ENCODE measurements around the gene CHD8. TPM values are rescaled to one million over a fixed set of nuclear protein-coding genes. Genes with fewer than 3 reads are reported as not detected.
A peak's percentile ranks its signal among the peaks of the same experiment; 100 is the strongest.
"Not testable (repeated sequence)": the region's sequence is repeated elsewhere in the genome, so short reads cannot be mapped to it uniquely, and the experiment has no call there.

CHD8 gene
- total RNA-seq, 1 donor from 2014 or later, result 96.0 TPM

- TF ChIP-seq, protein P1, sequence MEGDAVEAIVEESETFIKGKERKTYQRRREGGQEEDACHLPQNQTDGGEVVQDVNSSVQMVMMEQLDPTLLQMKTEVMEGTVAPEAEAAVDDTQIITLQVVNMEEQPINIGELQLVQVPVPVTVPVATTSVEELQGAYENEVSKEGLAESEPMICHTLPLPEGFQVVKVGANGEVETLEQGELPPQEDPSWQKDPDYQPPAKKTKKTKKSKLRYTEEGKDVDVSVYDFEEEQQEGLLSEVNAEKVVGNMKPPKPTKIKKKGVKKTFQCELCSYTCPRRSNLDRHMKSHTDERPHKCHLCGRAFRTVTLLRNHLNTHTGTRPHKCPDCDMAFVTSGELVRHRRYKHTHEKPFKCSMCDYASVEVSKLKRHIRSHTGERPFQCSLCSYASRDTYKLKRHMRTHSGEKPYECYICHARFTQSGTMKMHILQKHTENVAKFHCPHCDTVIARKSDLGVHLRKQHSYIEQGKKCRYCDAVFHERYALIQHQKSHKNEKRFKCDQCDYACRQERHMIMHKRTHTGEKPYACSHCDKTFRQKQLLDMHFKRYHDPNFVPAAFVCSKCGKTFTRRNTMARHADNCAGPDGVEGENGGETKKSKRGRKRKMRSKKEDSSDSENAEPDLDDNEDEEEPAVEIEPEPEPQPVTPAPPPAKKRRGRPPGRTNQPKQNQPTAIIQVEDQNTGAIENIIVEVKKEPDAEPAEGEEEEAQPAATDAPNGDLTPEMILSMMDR (IDR thresholded peaks at IDR 0.05), result no peak
- H3K36me3 ChIP-seq, result peaks cover 2 to 8% of the 10 kb centered on the region in 2 donors
- H3K27me3 ChIP-seq, result no peaks in the 10 kb centered on the region
- no peak overlapping the region for H3K27ac ChIP-seq
- no peak for DNase-seq (ENCODE audit: low spot score in 2 of 2)
- H3K4me3 ChIP-seq, result no peak overlapping the region
- intact Hi-C loops (cut with DNase I), result no loop called here
- H3K9me3 ChIP-seq, result no peaks in the 10 kb centered on the region
- H3K4me1 ChIP-seq, result peaks cover 3 to 5% of the 10 kb centered on the region in 2 donors
Observed at GRCh38 chr14:21449899-21450216, 6.1 kb downstream of the CHD8 start.

DNA sequence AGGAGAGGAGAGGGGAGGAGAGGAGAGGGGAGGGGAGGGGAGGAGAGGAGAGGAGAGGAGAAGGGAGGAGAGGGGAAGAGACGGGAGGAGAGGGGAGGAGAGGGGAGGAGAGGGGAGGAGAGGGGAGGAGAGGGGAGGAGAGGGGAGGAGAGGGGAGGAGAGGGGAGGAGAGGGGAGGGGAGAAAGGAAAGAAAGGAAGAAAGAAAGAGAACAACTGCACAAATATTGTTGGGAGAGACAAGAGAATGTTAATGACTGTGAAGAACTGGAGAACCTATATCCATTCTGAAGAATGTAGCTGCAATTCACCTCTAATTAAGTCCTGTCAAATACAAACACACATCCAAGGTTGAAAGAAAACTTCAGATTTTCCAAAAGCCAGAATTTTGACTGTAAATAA is 13.3 kb downstream of the CHD8 start:
- H3K36me3 ChIP-seq; H3K27ac ChIP-seq; DNase-seq (ENCODE audit: low spot score in 2 of 2); H3K27me3 ChIP-seq; H3K4me3 ChIP-seq; intact Hi-C loops (cut with DNase I); H3K9me3 ChIP-seq; H3K4me1 ChIP-seq: not testable (repeated sequence)

GRCh38 chr14:21440859-21441258 is 15.1 kb downstream of the CHD8 start:
- H3K27me3 ChIP-seq, result no peaks in the 10 kb centered on the region
- H3K4me1 ChIP-seq, result peaks cover 8 to 10% of the 10 kb centered on the region in 2 donors
- TF ChIP-seq, protein P1 (IDR thresholded peaks at IDR 0.05), result no peak
- H3K9me3 ChIP-seq, result no peaks in the 10 kb centered on the region
- DNase-seq (ENCODE audit: low spot score in 2 of 2), result no peak
- H3K27ac ChIP-seq, result no peak overlapping the region
- intact Hi-C loops (cut with DNase I), result no loop called here
- no peak overlapping the region for H3K4me3 ChIP-seq
- no peaks in the 10 kb centered on the region for H3K36me3 ChIP-seq

DNA sequence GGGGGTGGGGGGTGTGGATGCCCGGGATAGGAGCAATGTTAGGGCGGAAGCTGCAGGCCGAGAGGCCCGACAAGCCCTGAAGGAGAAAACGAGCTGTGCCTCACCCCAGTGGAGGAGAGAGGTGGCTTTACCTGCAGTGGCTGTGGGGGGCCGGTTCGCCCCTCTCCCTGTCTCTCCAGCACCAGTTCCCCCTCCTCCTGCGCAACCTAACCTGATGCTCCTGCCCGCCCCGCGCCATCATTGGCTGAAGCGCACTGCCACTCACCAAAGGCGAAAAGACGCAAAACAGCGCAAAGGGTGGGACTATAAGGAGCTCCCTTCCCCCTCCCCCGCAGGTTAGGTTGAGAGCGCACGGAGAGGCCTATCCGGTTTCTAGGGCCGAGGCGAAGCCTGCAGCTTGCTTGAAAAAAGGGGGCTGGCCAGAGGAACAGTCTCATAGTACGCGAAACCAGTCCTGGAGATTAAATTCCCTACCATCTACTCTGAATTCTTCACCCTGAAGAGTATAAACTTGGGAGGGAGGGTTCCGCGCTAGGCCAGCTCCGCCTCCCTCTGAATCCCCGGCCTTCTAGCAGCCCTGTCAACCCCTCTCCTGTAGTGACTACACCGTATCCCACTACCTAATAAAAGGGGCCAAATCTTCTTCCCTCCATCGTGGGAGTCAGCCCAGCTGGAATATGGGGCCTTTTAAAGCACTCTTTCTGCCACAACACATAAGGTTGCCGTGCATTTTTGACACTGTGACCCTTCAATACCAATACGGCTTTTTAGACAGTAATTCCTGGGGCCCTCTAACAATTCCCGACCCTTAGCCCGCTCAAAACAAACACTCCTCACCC is 18.6 kb downstream of the CHD8 start:
- H3K4me1 ChIP-seq, result peaks cover 8 to 15% of the 10 kb centered on the region in 2 donors
- DNase-seq (ENCODE audit: low spot score in 2 of 2), result peak; percentile 95 to 99
- no peaks in the 10 kb centered on the region for H3K36me3 ChIP-seq
- H3K4me3 ChIP-seq, result peak overlapping the region; percentile 73 to 89
- H3K9me3 ChIP-seq, result no peaks in the 10 kb centered on the region
- TF ChIP-seq, protein P1 (IDR thresholded peaks at IDR 0.05), result no peak
- peak overlapping the region; percentile 86 to 89 for H3K27ac ChIP-seq
- no peaks in the 10 kb centered on the region for H3K27me3 ChIP-seq
- intact Hi-C loops (cut with DNase I), result loop anchor here (1.0 to 5.0 kb wide), 5 partner anchors 19 to 120 kb away; partner anchors contain the start of genes CHD8, METTL3, RAB2B and SUPT16H

DNA sequence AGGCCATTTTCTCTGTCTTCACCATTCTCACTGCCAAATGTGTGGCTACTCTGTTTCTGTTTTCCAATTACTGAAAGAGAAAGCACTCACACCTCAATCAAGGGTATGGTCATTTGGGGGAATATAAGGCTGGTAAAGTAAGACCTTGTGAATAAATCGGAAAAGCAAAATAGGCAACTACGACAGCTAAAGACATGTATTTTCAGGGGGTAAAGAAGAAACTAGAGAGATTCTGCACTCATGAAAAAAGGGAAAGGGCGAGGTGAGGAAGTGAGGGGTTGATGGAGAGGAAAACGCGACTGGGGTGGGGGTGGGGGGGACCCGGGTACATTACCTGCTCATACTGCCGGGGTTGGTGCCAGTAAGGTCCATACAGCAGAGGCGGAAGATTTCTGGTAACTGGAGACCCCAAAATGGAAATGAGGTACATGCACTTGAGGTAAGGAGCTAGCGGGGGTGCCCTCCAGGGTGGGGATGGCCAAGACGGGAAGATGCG is 19.3 kb downstream of the CHD8 start:
- intact Hi-C loops (cut with DNase I), result loop anchor here (1.0 to 5.0 kb wide), 5 partner anchors 20 to 121 kb away; partner anchors contain the start of genes CHD8, METTL3, RAB2B and SUPT16H

More for the DNA sequence above, 19.3 kb downstream of the CHD8 start:
- TF ChIP-seq, protein P1 (IDR thresholded peaks at IDR 0.05), result no peak
- Histone ChIP-seq H3K27me3 (no peaks in the 10 kb centered on the region), H3K36me3 (no peaks in the 10 kb centered on the region), H3K4me3 (peak overlapping the region; percentile 73 to 89), H3K27ac (peak overlapping the region; percentile 86 to 89), H3K9me3 (no peaks in the 10 kb centered on the region), H3K4me1 (peaks cover 8 to 15% of the 10 kb centered on the region in 2 donors)
- DNase-seq (ENCODE audit: low spot score in 2 of 2), result no peak
